Measurements from ENCODE around the gene NNT.

DNA sequence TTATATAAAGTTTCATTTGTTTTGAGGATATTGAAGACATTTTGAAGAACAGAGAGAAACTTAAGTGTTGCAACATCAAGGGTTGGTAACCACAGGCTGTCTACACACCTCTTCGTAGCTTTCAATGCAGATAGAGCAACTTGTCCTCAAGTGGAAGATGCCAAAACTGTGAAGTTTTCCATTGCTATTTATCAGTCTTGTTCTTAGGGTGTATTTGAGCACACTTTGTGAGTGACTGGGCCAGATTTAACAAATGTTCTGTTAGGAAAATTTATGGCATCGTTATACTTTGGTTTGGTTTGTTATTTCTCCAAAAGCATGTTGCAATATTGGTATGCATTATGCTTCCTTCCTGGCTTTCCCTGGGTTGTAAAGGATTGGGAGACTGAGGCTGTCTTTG, 31.6 kb downstream of the NNT start:
- TF ChIP-seq FOXK2 (conservative IDR thresholded peaks at IDR 0.05 in 1 of 2, IDR thresholded peaks at IDR 0.05 in 1 of 2; ENCODE audit: low read depth in 2 of 2): no peak
- TF ChIP-seq ZNF324 (CRISPR knock-in tag; IDR thresholded peaks at IDR 0.05): no peak
- no peak for TF ChIP-seq ESRRA (IDR thresholded peaks at IDR 0.05; ENCODE audit: borderline replicate concordance, low read depth)
- no peak for TF ChIP-seq EZH2 (IDR thresholded peaks at IDR 0.05; ENCODE audit: borderline replicate concordance, low read depth, low read length)
- no peak for TF ChIP-seq CREBBP (IDR thresholded peaks at IDR 0.05; ENCODE audit: low read depth, low read length)
- TF ChIP-seq ZNF263 (CRISPR knock-in tag; IDR thresholded peaks at IDR 0.05; ENCODE audit: borderline replicate concordance): no peak
- no peak for TF ChIP-seq POLR2A (conservative IDR thresholded peaks at IDR 0.05)

Data from K562 (cell line).